Ecto neural progenitor cell (in vitro differentiated cells): ENCODE measurements around the gene HOXA3.

Experiments used
- DNase-seq: peaks from one replicate; pipeline ENCODE4 v3.0.0-alpha.2; 2018; ENCODE audit warnings: low spot score

The HOXA3 gene

GRCh38 chr7:27114881-27115220 is 37.5 kb downstream of the HOXA3 start:
- DNase-seq: no peak

- no peak for DNase-seq
These were observed 38.2 kb downstream of the HOXA3 start for GRCh38 chr7:27113991-27114769.

- peak; percentile 64 for DNase-seq
These were observed 39.1 kb downstream of the HOXA3 start for GRCh38 chr7:27112955-27113949.

- DNase-seq: no peak
These were observed 40.0 kb downstream of the HOXA3 start for GRCh38 chr7:27112361-27112760.

- no peak for DNase-seq
These were observed 40.6 kb downstream of the HOXA3 start for GRCh38 chr7:27111751-27112277.

- DNase-seq: no peak
These were observed 41.2 kb downstream of the HOXA3 start for GRCh38 chr7:27111042-27111750.

GRCh38 chr7:27110186-27111031 is 42.0 kb downstream of the HOXA3 start:
- DNase-seq: peak; percentile 68

GRCh38 chr7:27109466-27110185 is 42.8 kb downstream of the HOXA3 start:
- DNase-seq: no peak

GRCh38 chr7:27108390-27109127 is 43.8 kb downstream of the HOXA3 start:
- DNase-seq: peak; percentile 57

- no peak for DNase-seq
These were observed 44.7 kb downstream of the HOXA3 start for GRCh38 chr7:27107391-27108381.

- no peak for DNase-seq
These were observed 45.5 kb downstream of the HOXA3 start for GRCh38 chr7:27106901-27107240.

GRCh38 chr7:27106181-27106900 is 46.0 kb downstream of the HOXA3 start:
- DNase-seq: peak; percentile 75

GRCh38 chr7:27105301-27106031 is 46.9 kb downstream of the HOXA3 start:
- DNase-seq: no peak

GRCh38 chr7:27104341-27105058 is 47.9 kb downstream of the HOXA3 start:
- no peak for DNase-seq

GRCh38 chr7:27103489-27104226 is 48.7 kb downstream of the HOXA3 start:
- no peak for DNase-seq
